HG03520 (cell line): ENCODE data around the gene RBMY1B.
"Not testable (repeated sequence)": the region's sequence is repeated elsewhere in the genome, so short reads cannot be mapped to it uniquely, and the experiment has no call there.

Source experiments
- ATAC-seq: cut with Tn5 transposase; IDR thresholded peaks from one replicate; pipeline ENCODE4 v1.9.1; 2021; ENCODE audit warnings: mild to moderate bottlenecking, moderate library complexity; ENCODE audit not compliant: unreplicated experiment

RBMY1B gene

DNA sequence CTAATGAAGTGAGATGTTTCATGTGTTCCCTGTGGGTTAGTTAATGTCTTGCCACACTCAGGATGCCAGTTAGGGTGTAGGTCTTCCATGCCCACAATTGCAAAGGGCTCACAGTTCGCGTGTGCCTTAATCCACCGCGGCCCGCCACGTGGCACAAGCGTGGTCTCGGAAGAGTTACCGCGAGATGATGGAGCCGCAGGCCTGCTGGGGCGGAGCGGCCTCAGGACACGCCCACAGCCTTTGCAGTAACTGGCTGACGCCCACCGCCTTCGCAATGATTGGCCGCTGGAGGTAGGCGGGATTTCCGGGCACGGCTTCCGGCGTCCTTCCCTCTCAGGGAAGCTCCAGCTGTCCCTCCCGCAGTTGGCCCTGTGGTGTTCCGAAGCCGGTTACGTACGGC lies at the start of gene RBMY1B:
Gene RBMY1B, plus strand, starts transcription at position 301 of the 400 bp plus-strand sequence. CDS start 2,013 bp downstream, outside the sequence.
- ATAC-seq: not testable (repeated sequence)

DNA sequence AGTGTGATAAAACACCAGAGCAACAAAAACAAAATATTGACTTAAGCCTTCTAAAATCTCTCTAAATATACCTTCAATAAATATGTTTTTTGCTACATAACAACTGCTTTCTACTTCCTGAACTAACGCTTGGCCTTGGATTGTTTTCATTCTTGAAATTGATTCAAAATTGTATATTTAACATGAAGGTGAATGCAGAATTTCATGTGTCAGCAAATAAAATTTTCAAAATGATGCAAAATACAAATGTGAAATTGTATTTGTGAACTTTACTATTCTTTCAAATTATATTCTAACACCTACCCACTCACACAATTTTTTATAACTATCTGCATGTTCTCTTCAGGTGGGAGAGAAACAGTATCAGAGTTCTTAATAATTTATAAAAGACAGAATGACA lies 48.2 kb upstream of the RBMY1B start:
- not testable (repeated sequence) for ATAC-seq

DNA sequence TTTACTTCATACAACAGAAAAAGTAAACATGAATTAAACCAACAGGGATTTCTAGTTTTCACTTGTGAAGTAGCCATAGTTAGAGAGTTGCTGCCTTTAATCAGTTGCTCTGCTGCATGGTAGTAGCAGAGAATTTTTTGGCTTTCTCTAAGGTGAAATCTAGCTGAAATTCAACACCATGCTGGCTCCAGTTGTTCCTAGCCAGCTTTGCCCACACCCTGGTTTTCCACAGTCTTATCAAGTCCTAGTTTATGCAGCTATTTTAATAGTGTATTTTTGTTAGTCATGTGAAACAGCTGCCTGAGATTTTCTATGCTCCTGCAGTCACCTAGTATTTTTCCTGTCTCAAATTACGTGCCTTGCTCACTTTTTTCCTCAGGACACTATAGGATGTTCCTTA lies 28.2 kb upstream of the RBMY1B start:
- ATAC-seq: no peak

DNA sequence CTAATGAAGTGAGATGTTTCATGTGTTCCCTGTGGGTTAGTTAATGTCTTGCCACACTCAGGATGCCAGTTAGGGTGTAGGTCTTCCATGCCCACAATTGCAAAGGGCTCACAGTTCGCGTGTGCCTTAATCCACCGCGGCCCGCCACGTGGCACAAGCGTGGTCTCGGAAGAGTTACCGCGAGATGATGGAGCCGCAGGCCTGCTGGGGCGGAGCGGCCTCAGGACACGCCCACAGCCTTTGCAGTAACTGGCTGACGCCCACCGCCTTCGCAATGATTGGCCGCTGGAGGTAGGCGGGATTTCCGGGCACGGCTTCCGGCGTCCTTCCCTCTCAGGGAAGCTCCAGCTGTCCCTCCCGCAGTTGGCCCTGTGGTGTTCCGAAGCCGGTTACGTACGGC lies 23.4 kb downstream of the RBMY1B start, which contains the start of gene RBMY1A1:
Gene RBMY1A1, plus strand, starts transcription at position 301 of the 400 bp plus-strand sequence. CDS start 2,013 bp downstream, outside the sequence.
- not testable (repeated sequence) for ATAC-seq

DNA sequence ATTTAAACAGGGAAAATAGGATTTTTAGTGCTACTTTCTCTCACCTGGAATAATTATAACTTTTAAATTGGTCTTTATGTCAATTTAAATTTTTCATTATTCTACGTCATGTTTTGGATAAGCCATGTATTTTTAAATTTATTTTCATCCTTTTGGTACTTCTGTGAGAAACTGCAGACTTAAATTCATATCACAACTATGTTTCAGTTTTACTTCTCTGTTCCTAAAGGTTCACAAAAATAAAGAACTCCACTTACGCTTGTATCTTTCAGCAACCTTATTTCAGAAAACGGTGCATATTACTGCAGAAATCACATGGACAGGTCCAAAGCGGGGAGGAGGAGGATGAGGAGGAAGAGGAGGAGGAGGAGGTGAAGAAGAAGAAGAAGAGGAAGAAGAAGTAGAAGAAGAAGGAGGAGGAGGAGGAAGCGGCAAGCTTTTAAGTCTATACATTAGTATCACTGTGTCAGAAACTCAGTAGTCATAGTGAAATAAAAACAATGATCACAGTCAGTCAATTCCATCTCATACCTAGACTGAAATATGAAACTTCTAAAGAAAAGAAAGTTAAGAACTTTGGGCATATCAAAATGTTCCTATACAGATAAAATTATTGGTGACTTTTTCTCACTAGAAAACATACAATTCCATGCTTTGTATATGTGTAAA lies 48.3 kb downstream of the RBMY1B start:
- ATAC-seq: not testable (repeated sequence)
